Measurements from ENCODE around the gene ZDHHC8. TPM values are rescaled to one million over a fixed set of nuclear protein-coding genes. Genes with fewer than 3 reads are reported as not detected.
A peak's percentile ranks its signal among the peaks of the same experiment; 100 is the strongest.

ZDHHC8 gene
- total and polyA plus RNA-seq, 10 of the 15 experiments (the other 5 are each of a cell fraction or from before 2014, with no cell fraction given), result 0.03 to 46.3 (median 5.3) TPM

GRCh38 chr22:20116951-20117632 lies 14.5 kb upstream of the ZDHHC8 start, which contains the start of gene TRMT2A (continued):
- peak; percentile 42; the same call in 1 of the 2 replicates for TF ChIP-seq SMARCA5 (IDR thresholded peaks at IDR 0.05)
- TF ChIP-seq RAD51 (IDR thresholded peaks at IDR 0.05), result no peak
- peak; percentile 83; the same call in 1 of the 2 replicates for TF ChIP-seq SREBF1 (IDR thresholded peaks at IDR 0.05; ENCODE audit: low read length)
- TF ChIP-seq FOS (IDR thresholded peaks at IDR 0.05; ENCODE audit: borderline replicate concordance, extremely low read depth, insufficient read length), result peak; percentile 3
- no peak for TF ChIP-seq RELA (IDR thresholded peaks at IDR 0.05; ENCODE audit: borderline replicate concordance, partially characterized antibody)
- no peak for TF ChIP-seq ZNF274 (IDR thresholded peaks at IDR 0.05; ENCODE audit: insufficient read depth, insufficient read length)
- peak; percentile 87 for TF ChIP-seq GATAD2B (conservative IDR thresholded peaks at IDR 0.05; ENCODE audit: low read depth)
- TF ChIP-seq NKRF (conservative IDR thresholded peaks at IDR 0.05), result peak; percentile 76
- TF ChIP-seq MYB (IDR thresholded peaks at IDR 0.05; ENCODE audit: borderline replicate concordance, low read depth, low read length), result no peak
- no peak for TF ChIP-seq FOXM1 (IDR thresholded peaks at IDR 0.05; ENCODE audit: low read depth, low read length)
- TF ChIP-seq SMAD5 (IDR thresholded peaks at IDR 0.05; ENCODE audit: low read depth), result peak; percentile 35; the same call in 1 of the 2 replicates
- peak; percentile 62 for TF ChIP-seq SP1 (IDR thresholded peaks at IDR 0.05; ENCODE audit: low read depth, low read length)
- TF ChIP-seq CBX5 (IDR thresholded peaks at IDR 0.05; ENCODE audit: low read depth), result peak; percentile 92
- TF ChIP-seq ZSCAN29 (IDR thresholded peaks at IDR 0.05), result no peak
- peak; percentile 100 for TF ChIP-seq RB1 (IDR thresholded peaks at IDR 0.05; ENCODE audit: borderline replicate concordance)
- TF ChIP-seq ZNF217 (IDR thresholded peaks at IDR 0.05), result peak; percentile 71; the same call in 1 of the 2 replicates
- TF ChIP-seq SIN3A (IDR thresholded peaks at IDR 0.05; ENCODE audit: low read depth, low read length), result peak; percentile 76
- peak; percentile 84 for TF ChIP-seq ZNF24 (IDR thresholded peaks at IDR 0.05)
- TF ChIP-seq PBX3 (IDR thresholded peaks at IDR 0.05; ENCODE audit: insufficient replicate concordance, low read depth, low read length), result peak; percentile 16
- TF ChIP-seq ZBTB33 (IDR thresholded peaks at IDR 0.05), result no peak
- no peak for TF ChIP-seq IRF4 (IDR thresholded peaks at IDR 0.05; ENCODE audit: low read depth, low read length)
- no peak for TF ChIP-seq MLLT1 (IDR thresholded peaks at IDR 0.05)
- TF ChIP-seq NFIC (IDR thresholded peaks at IDR 0.05; ENCODE audit: low read depth, low read length), result no peak
- TF ChIP-seq CBFB (IDR thresholded peaks at IDR 0.05; ENCODE audit: low read depth), result peak; percentile 61; the same call in 1 of the 2 replicates
- peak; percentile 95 for TF ChIP-seq IKZF1 (conservative IDR thresholded peaks at IDR 0.05)
- no peak for TF ChIP-seq CHD4 (IDR thresholded peaks at IDR 0.05)
- peak; percentile 99 for TF ChIP-seq CREM (IDR thresholded peaks at IDR 0.05; ENCODE audit: low read depth)

Data from GM12878 (cell line).